ENCODE data around the gene KIF25.

Gene KIF25

DNA sequence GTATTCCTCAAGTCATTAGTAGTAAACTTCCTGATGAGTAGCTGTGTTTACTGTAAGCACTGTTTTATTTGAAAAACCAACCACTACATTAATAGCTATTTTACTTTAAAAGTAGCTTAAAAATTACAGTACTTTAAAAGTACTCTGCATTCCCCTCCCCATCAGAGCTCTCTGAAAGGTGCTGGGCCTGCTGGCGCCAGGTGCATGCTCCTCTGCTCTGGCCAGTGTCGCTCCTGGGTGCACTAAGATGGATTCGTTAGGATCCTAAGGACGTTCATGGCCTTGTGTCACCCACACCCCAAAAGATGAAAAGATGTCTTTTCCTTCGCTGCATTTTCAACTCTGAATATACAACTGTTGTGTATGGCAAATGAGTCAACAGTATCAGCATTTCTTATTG, 43.9 kb upstream of the KIF25 start:
- H3K4me1 ChIP-seq (ENCODE audit: control extremely low read depth in 1 of 4, control insufficient read depth in 4 of 4, insufficient read depth in 4 of 4, low read length in 3 of 4): no peaks in the 10 kb centered on the region
- no peaks in the 10 kb centered on the region for H3K27me3 ChIP-seq (replicated peaks in 2 of 5; ENCODE audit: control insufficient read depth in 4 of 5, insufficient read depth in 5 of 5, low read length in 4 of 5)
- ChIA-PET CTCF (interaction anchor here (1.1 kb wide), 1 partner anchor 14 kb away, joined by 4 read pairs; no protein-coding TSS in a partner anchor), POLR2A (no interaction called here)
- 97% methylated on average over 4 of the region's 5 CpGs for WGBS (ENCODE audit: insufficient coverage)
- no peak for DNase-seq
- H3K36me3 ChIP-seq (ENCODE audit: control insufficient read depth in 4 of 4, insufficient read depth in 4 of 4, low read length in 3 of 4): peaks cover 0 to 20% (median 2%) of the 10 kb centered on the region in 4 experiments
- no peak overlapping the region for H3K27ac ChIP-seq (ENCODE audit: insufficient read depth in 1 of 2, low read depth in 1 of 2, low read length in 2 of 2, poor library complexity in 1 of 2, severe bottlenecking in 2 of 2)
- H3K4me3 ChIP-seq (ENCODE audit: control insufficient read depth in 1 of 7, extremely low read depth in 1 of 7, insufficient read depth in 4 of 7, low read depth in 2 of 7, low read length in 6 of 7): no peak overlapping the region
- no peaks in the 10 kb centered on the region for H3K9me3 ChIP-seq (ENCODE audit: control extremely low read depth in 1 of 5, control insufficient read depth in 4 of 5, insufficient read depth in 2 of 5, low read depth in 1 of 5, low read length in 4 of 5)

DNA sequence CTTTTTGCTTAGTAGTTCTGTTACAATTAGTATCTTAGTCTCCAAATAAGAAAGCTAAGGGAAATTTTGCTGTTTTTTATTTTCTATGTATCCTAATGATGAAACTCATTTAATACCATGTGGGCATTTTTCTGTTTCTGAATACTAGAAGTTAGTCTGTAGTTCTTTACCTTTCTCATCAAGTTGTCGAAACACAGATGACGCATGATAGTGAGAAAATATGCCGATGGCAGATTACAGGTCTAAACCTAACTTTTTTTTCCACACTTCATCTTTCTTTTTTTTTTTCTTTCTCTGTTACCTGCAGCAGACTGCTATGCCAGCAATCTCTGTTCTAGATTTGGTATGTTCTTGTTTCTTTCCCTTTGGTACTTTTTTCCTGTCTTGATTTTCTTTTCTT, 43.3 kb upstream of the KIF25 start:
- H3K27me3 ChIP-seq (replicated peaks in 2 of 5; ENCODE audit: control insufficient read depth in 4 of 5, insufficient read depth in 5 of 5, low read length in 4 of 5): no peaks in the 10 kb centered on the region
- no peak for DNase-seq
- WGBS (ENCODE audit: insufficient coverage): 100% methylated on average over 1 of the region's 3 CpGs
- H3K27ac ChIP-seq (ENCODE audit: insufficient read depth in 1 of 2, low read depth in 1 of 2, low read length in 2 of 2, poor library complexity in 1 of 2, severe bottlenecking in 2 of 2): no peak overlapping the region
- H3K36me3 ChIP-seq (ENCODE audit: control insufficient read depth in 4 of 4, insufficient read depth in 4 of 4, low read length in 3 of 4): peaks cover 0 to 16% (median 2%) of the 10 kb centered on the region in 4 experiments
- no peaks in the 10 kb centered on the region for H3K4me1 ChIP-seq (ENCODE audit: control extremely low read depth in 1 of 4, control insufficient read depth in 4 of 4, insufficient read depth in 4 of 4, low read length in 3 of 4)
- no peak overlapping the region for H3K4me3 ChIP-seq (ENCODE audit: control insufficient read depth in 1 of 7, extremely low read depth in 1 of 7, insufficient read depth in 4 of 7, low read depth in 2 of 7, low read length in 6 of 7)
- CTCF ChIA-PET: no interaction called here
- H3K9me3 ChIP-seq (ENCODE audit: control extremely low read depth in 1 of 5, control insufficient read depth in 4 of 5, insufficient read depth in 2 of 5, low read depth in 1 of 5, low read length in 4 of 5): no peaks in the 10 kb centered on the region
- POLR2A ChIA-PET: no interaction called here

DNA sequence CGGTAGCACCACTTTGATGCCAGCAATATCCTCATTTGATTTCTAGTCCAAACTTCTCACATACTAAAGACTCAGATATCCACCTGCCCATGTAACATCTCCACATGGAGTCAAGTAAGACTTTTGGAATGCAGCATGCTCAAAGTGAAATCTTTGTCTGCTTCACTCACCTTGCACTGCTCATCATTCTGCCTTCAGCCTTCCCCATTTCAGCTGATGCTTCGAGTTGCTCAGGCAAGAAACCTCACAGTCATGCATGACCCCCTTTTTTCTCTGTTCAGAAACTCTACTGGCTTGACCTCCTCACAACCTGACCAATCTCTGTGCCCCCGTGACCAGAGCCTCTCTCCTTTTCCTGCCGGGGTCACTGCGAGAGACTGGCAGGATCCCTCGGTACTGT, 41.0 kb upstream of the KIF25 start:
- Histone ChIP-seq H3K4me1 (ENCODE audit: control extremely low read depth in 1 of 4, control insufficient read depth in 4 of 4, insufficient read depth in 4 of 4, low read length in 3 of 4) (no peaks in the 10 kb centered on the region), H3K9me3 (ENCODE audit: control extremely low read depth in 1 of 5, control insufficient read depth in 4 of 5, insufficient read depth in 2 of 5, low read depth in 1 of 5, low read length in 4 of 5) (no peaks in the 10 kb centered on the region), H3K4me3 (ENCODE audit: control insufficient read depth in 1 of 7, extremely low read depth in 1 of 7, insufficient read depth in 4 of 7, low read depth in 2 of 7, low read length in 6 of 7) (no peak overlapping the region), H3K36me3 (ENCODE audit: control insufficient read depth in 4 of 4, insufficient read depth in 4 of 4, low read length in 3 of 4) (peaks cover 0 to 5% (median 1%) of the 10 kb centered on the region in 4 experiments), H3K27ac (ENCODE audit: insufficient read depth in 1 of 2, low read depth in 1 of 2, low read length in 2 of 2, poor library complexity in 1 of 2, severe bottlenecking in 2 of 2) (no peak overlapping the region), H3K27me3 (replicated peaks in 2 of 5; ENCODE audit: control insufficient read depth in 4 of 5, insufficient read depth in 5 of 5, low read length in 4 of 5) (no peaks in the 10 kb centered on the region)
- 98% methylated on average over 6 of the region's 6 CpGs for WGBS (ENCODE audit: insufficient coverage)
- POLR2A ChIA-PET: no interaction called here
- DNase-seq: no peak
- CTCF ChIA-PET: no interaction called here

DNA sequence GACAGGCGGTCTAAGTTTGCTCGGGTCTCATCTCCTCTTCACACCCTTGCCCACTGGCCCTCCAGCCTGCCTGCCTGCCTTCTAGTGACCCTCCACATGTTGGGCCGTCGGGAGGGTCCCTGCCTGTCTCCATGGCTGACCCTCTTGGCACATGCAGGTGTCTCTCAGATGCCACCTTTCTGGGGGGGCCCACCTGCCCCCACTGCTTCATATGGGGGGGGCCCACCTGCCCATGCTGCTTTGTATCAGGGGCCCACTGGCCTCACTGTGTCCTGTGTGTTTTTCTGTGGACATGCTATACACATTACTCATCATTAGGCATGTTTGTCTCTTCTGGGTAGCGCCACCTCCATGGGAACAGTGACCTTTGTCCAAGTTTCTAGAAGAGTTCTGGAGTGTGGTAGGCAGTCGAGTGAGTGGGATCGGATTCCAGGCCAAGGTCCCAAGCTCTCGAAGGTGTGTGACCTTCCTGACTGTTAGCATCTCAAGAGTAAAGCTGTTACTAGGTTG, 40.4 kb upstream of the KIF25 start:
- Histone ChIP-seq H3K4me1 (ENCODE audit: control extremely low read depth in 1 of 4, control insufficient read depth in 4 of 4, insufficient read depth in 4 of 4, low read length in 3 of 4) (no peaks in the 10 kb centered on the region), H3K4me3 (ENCODE audit: control insufficient read depth in 1 of 7, extremely low read depth in 1 of 7, insufficient read depth in 4 of 7, low read depth in 2 of 7, low read length in 6 of 7) (no peak overlapping the region), H3K27me3 (replicated peaks in 2 of 5; ENCODE audit: control insufficient read depth in 4 of 5, insufficient read depth in 5 of 5, low read length in 4 of 5) (no peaks in the 10 kb centered on the region), H3K36me3 (ENCODE audit: control insufficient read depth in 4 of 4, insufficient read depth in 4 of 4, low read length in 3 of 4) (no peaks in the 10 kb centered on the region), H3K9me3 (ENCODE audit: control extremely low read depth in 1 of 5, control insufficient read depth in 4 of 5, insufficient read depth in 2 of 5, low read depth in 1 of 5, low read length in 4 of 5) (no peaks in the 10 kb centered on the region), H3K27ac (ENCODE audit: insufficient read depth in 1 of 2, low read depth in 1 of 2, low read length in 2 of 2, poor library complexity in 1 of 2, severe bottlenecking in 2 of 2) (no peak overlapping the region)
- no peak for DNase-seq
- POLR2A ChIA-PET: interaction anchor here (0.6 kb wide), 1 partner anchor 1105 kb away, joined by 3 read pairs; no protein-coding TSS in a partner anchor
- WGBS (ENCODE audit: insufficient coverage): 97% methylated on average over 7 of the region's 8 CpGs
- CTCF ChIA-PET: interaction anchor here (0.8 to 1.0 kb wide), 2 partner anchors 11 to 13 kb away, joined by 3 read pairs; no protein-coding TSS in a partner anchor

DNA sequence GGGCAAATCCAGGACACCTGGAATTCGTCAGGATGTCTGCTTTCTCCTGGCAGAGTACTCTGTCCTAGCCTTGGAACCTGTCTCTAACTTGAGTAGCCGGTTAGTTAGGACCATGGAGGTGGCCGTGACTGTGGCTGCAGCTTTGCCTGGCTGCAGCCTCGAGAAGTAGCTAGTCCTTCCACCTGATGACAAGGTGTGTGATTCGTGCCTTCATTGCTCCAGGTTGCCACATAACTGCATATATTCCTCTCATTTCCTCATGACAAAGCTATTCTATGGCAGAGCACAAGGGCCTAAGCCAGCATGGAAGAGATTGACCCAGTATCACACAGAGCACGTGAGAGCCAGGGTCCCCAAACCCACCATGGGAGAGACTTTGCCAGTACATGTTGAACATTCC, 39.8 kb upstream of the KIF25 start:
- Histone ChIP-seq H3K27ac (ENCODE audit: insufficient read depth in 1 of 2, low read depth in 1 of 2, low read length in 2 of 2, poor library complexity in 1 of 2, severe bottlenecking in 2 of 2) (no peak overlapping the region), H3K4me1 (ENCODE audit: control extremely low read depth in 1 of 4, control insufficient read depth in 4 of 4, insufficient read depth in 4 of 4, low read length in 3 of 4) (no peaks in the 10 kb centered on the region), H3K4me3 (ENCODE audit: control insufficient read depth in 1 of 7, extremely low read depth in 1 of 7, insufficient read depth in 4 of 7, low read depth in 2 of 7, low read length in 6 of 7) (no peak overlapping the region), H3K27me3 (replicated peaks in 2 of 5; ENCODE audit: control insufficient read depth in 4 of 5, insufficient read depth in 5 of 5, low read length in 4 of 5) (no peaks in the 10 kb centered on the region), H3K36me3 (ENCODE audit: control insufficient read depth in 4 of 4, insufficient read depth in 4 of 4, low read length in 3 of 4) (no peaks in the 10 kb centered on the region), H3K9me3 (ENCODE audit: control extremely low read depth in 1 of 5, control insufficient read depth in 4 of 5, insufficient read depth in 2 of 5, low read depth in 1 of 5, low read length in 4 of 5) (no peaks in the 10 kb centered on the region)
- 97% methylated on average over 6 of the region's 6 CpGs for WGBS (ENCODE audit: insufficient coverage)
- ChIA-PET CTCF (interaction anchor here (0.8 to 1.0 kb wide), 2 partner anchors 10 to 13 kb away, joined by 3 read pairs; no protein-coding TSS in a partner anchor), POLR2A (no interaction called here)
- no peak for DNase-seq

DNA sequence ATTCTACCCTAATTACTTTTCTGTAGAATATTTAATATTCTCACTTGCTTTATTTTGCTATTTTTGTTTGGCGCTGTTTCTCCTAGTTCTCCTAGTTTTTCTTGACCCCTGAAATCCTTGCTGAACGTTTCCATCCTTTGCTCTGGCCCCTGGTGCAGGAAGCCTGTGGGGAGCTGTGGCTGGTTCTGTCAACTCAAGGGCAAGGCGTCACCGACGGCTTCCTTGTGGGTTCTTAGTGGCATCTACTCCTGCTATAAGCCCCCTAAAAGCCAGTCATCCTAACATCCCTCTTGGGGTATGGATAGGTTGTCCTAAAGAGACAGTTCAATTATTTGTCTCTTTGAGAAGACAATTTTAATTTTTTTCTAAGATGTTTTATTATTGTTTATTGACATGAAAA, 36.9 kb upstream of the KIF25 start:
- no CpG with 5 or more reads among the region's 5 CpGs for WGBS (ENCODE audit: insufficient coverage)
- ChIA-PET POLR2A (no interaction called here), CTCF (no interaction called here)
- Histone ChIP-seq H3K4me1 (ENCODE audit: control extremely low read depth in 1 of 4, control insufficient read depth in 4 of 4, insufficient read depth in 4 of 4, low read length in 3 of 4) (no peaks in the 10 kb centered on the region), H3K27ac (ENCODE audit: insufficient read depth in 1 of 2, low read depth in 1 of 2, low read length in 2 of 2, poor library complexity in 1 of 2, severe bottlenecking in 2 of 2) (no peak overlapping the region), H3K27me3 (replicated peaks in 2 of 5; ENCODE audit: control insufficient read depth in 4 of 5, insufficient read depth in 5 of 5, low read length in 4 of 5) (no peaks in the 10 kb centered on the region), H3K4me3 (ENCODE audit: control insufficient read depth in 1 of 7, extremely low read depth in 1 of 7, insufficient read depth in 4 of 7, low read depth in 2 of 7, low read length in 6 of 7) (no peak overlapping the region), H3K36me3 (ENCODE audit: control insufficient read depth in 4 of 4, insufficient read depth in 4 of 4, low read length in 3 of 4) (peaks cover 0 to 2% (median 0%) of the 10 kb centered on the region in 4 experiments), H3K9me3 (ENCODE audit: control extremely low read depth in 1 of 5, control insufficient read depth in 4 of 5, insufficient read depth in 2 of 5, low read depth in 1 of 5, low read length in 4 of 5) (no peaks in the 10 kb centered on the region)
- no peak for DNase-seq

DNA sequence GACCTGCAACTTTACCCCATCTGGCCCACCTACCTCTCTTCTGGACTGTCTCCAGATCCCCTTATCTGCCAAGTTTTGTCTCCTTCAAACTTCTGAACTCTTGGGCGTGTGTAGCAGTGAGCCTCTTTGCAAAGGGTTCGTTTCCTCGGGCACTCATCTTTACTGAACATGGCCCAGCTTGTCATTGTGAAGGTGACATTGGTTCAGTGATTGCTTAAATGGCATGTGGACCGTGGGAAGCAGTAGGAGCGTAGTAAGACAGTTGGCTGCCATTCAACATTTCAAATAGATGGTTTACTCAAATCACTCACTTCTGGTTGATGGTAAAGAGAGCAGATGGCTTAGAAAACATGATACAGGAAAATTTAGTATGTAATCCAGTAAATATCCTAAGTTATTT, 34.8 kb upstream of the KIF25 start:
- no peaks in the 10 kb centered on the region for H3K27me3 ChIP-seq (replicated peaks in 2 of 5; ENCODE audit: control insufficient read depth in 4 of 5, insufficient read depth in 5 of 5, low read length in 4 of 5)
- peaks cover 0 to 2% (median 0%) of the 10 kb centered on the region in 4 experiments for H3K36me3 ChIP-seq (ENCODE audit: control insufficient read depth in 4 of 4, insufficient read depth in 4 of 4, low read length in 3 of 4)
- DNase-seq: no peak
- no peaks in the 10 kb centered on the region for H3K4me1 ChIP-seq (ENCODE audit: control extremely low read depth in 1 of 4, control insufficient read depth in 4 of 4, insufficient read depth in 4 of 4, low read length in 3 of 4)
- no peak overlapping the region for H3K27ac ChIP-seq (ENCODE audit: insufficient read depth in 1 of 2, low read depth in 1 of 2, low read length in 2 of 2, poor library complexity in 1 of 2, severe bottlenecking in 2 of 2)
- ChIA-PET POLR2A (no interaction called here), CTCF (no interaction called here)
- 100% methylated on average over 3 of the region's 5 CpGs for WGBS (ENCODE audit: insufficient coverage)
- no peaks in the 10 kb centered on the region for H3K9me3 ChIP-seq (ENCODE audit: control extremely low read depth in 1 of 5, control insufficient read depth in 4 of 5, insufficient read depth in 2 of 5, low read depth in 1 of 5, low read length in 4 of 5)
- no peak overlapping the region for H3K4me3 ChIP-seq (ENCODE audit: control insufficient read depth in 1 of 7, extremely low read depth in 1 of 7, insufficient read depth in 4 of 7, low read depth in 2 of 7, low read length in 6 of 7)
